Osteoblast (primary cell): ENCODE data around the gene OPN1LW. TPM values are rescaled to one million over a fixed set of nuclear protein-coding genes. Genes with fewer than 3 reads are reported as not detected.
"Not testable (repeated sequence)": the region's sequence is repeated elsewhere in the genome, so short reads cannot be mapped to it uniquely, and the experiment has no call there.

Experiments
- DNase-seq: peaks from one replicate; pipeline ENCODE4 v3.0.0; 2011; ENCODE audit warnings: low spot score, mixed read lengths; ENCODE audit not compliant: insufficient read length; ENCODE audit errors: missing footprints
- H2AFZ ChIP-seq: 2 replicates; pipeline ENCODE4 v1.6.0; 2011; ENCODE audit warnings: mild to moderate bottlenecking, low read length
- H3K27ac ChIP-seq: 2 replicates; pipeline ENCODE4 v1.5.1; 2011; ENCODE audit warnings: mild to moderate bottlenecking, low read depth, low read length, moderate library complexity
- H3K27me3 ChIP-seq: 2 replicates; pipeline ENCODE4 v1.6.0; 2012; ENCODE audit warnings: mild to moderate bottlenecking, control low read depth, inconsistent platforms, low read length, moderate library complexity; ENCODE audit not compliant: insufficient read depth
- H3K36me3 ChIP-seq: 2 replicates; pipeline ENCODE4 v1.5.1; 2011; ENCODE audit warnings: mild to moderate bottlenecking, low read length, control low read depth, moderate library complexity; ENCODE audit not compliant: insufficient read depth
- H3K4me1 ChIP-seq: 2 replicates; pipeline ENCODE4 v1.5.1; 2011; ENCODE audit warnings: mild to moderate bottlenecking, low read length, control low read depth, moderate library complexity; ENCODE audit not compliant: insufficient read depth
- H3K4me2 ChIP-seq: 2 replicates; pipeline ENCODE4 v1.6.0; 2011; ENCODE audit warnings: mild to moderate bottlenecking, low read length; ENCODE audit not compliant: insufficient read depth
- H3K4me3 ChIP-seq: fragments of 200-600 bp; sonication (generic); 3 replicates; pipeline ENCODE4 v1.5.1; 2012; ENCODE audit warnings: mild to moderate bottlenecking, low read length, inconsistent platforms; ENCODE audit not compliant: insufficient read depth
- H3K79me2 ChIP-seq: 2 replicates; pipeline ENCODE4 v1.6.0; 2012; ENCODE audit warnings: mild to moderate bottlenecking, low read length, control low read depth, inconsistent platforms; ENCODE audit not compliant: insufficient read depth
- H3K9me3 ChIP-seq: 2 replicates; pipeline ENCODE4 v1.5.1; 2011; ENCODE audit warnings: low read depth, low read length, control low read depth
- H4K20me1 ChIP-seq: 2 replicates; pipeline ENCODE4 v1.6.0; 2012; ENCODE audit warnings: mild to moderate bottlenecking, low read length, control low read depth; ENCODE audit not compliant: insufficient read depth
- total RNA-seq: library from RNA; depleted of rRNA; stranded (reverse); fragments of >200 nt; gene quantifications from 2 replicates; pipeline ENCODE4 v1.2.3, GENCODE V29; 2012
- TF ChIP-seq, protein P1 (sequence below): IDR thresholded peaks from 2 replicates; pipeline ENCODE4 v1.5.1; 2011; ENCODE audit warnings: mild to moderate bottlenecking, low read depth, low read length, moderate library complexity; ENCODE audit errors: extremely low read depth

The OPN1LW gene
- total RNA-seq, 1 donor, result not detected

- Histone ChIP-seq H3K4me1 (no peaks in the 10 kb centered on the region), H4K20me1 (no peaks in the 10 kb centered on the region), H3K79me2 (no peaks in the 10 kb centered on the region), H3K4me3 (no peak overlapping the region), H3K27me3 (peaks cover 19% of the 10 kb centered on the region), H2AFZ (no peak overlapping the region), H3K36me3 (no peaks in the 10 kb centered on the region), H3K27ac (no peak overlapping the region), H3K9me3 (no peaks in the 10 kb centered on the region), H3K4me2 (no peak overlapping the region)
- DNase-seq, result no peak
- TF ChIP-seq, protein P1, sequence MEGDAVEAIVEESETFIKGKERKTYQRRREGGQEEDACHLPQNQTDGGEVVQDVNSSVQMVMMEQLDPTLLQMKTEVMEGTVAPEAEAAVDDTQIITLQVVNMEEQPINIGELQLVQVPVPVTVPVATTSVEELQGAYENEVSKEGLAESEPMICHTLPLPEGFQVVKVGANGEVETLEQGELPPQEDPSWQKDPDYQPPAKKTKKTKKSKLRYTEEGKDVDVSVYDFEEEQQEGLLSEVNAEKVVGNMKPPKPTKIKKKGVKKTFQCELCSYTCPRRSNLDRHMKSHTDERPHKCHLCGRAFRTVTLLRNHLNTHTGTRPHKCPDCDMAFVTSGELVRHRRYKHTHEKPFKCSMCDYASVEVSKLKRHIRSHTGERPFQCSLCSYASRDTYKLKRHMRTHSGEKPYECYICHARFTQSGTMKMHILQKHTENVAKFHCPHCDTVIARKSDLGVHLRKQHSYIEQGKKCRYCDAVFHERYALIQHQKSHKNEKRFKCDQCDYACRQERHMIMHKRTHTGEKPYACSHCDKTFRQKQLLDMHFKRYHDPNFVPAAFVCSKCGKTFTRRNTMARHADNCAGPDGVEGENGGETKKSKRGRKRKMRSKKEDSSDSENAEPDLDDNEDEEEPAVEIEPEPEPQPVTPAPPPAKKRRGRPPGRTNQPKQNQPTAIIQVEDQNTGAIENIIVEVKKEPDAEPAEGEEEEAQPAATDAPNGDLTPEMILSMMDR, result no peak
Observed at GRCh38 chrX:154140206-154140605, 3.8 kb upstream of the OPN1LW start.

DNA sequence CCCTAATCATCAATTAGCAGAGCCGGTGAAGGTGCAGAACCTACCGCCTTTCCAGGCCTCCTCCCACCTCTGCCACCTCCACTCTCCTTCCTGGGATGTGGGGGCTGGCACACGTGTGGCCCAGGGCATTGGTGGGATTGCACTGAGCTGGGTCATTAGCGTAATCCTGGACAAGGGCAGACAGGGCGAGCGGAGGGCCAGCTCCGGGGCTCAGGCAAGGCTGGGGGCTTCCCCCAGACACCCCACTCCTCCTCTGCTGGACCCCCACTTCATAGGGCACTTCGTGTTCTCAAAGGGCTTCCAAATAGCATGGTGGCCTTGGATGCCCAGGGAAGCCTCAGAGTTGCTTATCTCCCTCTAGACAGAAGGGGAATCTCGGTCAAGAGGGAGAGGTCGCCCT, 3.3 kb upstream of the OPN1LW start:
- TF ChIP-seq, protein P1, result no peak
- H3K27me3 ChIP-seq, result peaks cover 16% of the 10 kb centered on the region

DNA sequence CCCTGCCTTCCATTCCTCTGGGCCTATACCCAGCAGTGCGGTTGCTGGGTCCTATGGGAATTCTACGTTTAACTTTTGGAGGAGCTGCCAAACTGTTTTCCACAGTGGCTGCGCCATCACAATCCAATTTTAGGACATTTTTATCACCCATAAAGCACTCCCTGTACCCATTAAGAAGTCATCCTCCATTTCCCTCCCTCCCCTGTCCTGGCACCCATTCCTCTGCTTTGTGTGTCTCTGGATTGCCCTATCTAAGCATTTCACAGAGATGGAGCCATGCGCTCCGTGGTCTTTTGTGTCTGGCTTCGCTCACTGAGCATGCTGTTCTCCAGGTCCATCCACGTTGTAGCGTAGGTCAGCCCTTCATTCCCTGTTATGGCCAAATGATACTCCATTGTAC, 1.7 kb upstream of the OPN1LW start:
- no peaks in the 10 kb centered on the region for H3K79me2 ChIP-seq
- H3K4me3 ChIP-seq, result no peak overlapping the region
- no peak overlapping the region for H3K27ac ChIP-seq
- no peaks in the 10 kb centered on the region for H4K20me1 ChIP-seq
- TF ChIP-seq, protein P1, result no peak
- no peaks in the 10 kb centered on the region for H3K9me3 ChIP-seq
- H3K4me2 ChIP-seq, result no peak overlapping the region
- H2AFZ ChIP-seq, result no peak overlapping the region
- peaks cover 11% of the 10 kb centered on the region for H3K27me3 ChIP-seq
- H3K36me3 ChIP-seq, result no peaks in the 10 kb centered on the region
- no peaks in the 10 kb centered on the region for H3K4me1 ChIP-seq
- DNase-seq, result peak; percentile 47

More for the DNA sequence above, 3.3 kb upstream of the OPN1LW start:
- DNase-seq, result peak; percentile 45
- Histone ChIP-seq H3K79me2 (no peaks in the 10 kb centered on the region), H2AFZ (no peak overlapping the region), H3K4me2 (no peak overlapping the region), H3K27ac (no peak overlapping the region), H4K20me1 (no peaks in the 10 kb centered on the region), H3K36me3 (no peaks in the 10 kb centered on the region), H3K4me1 (no peaks in the 10 kb centered on the region), H3K4me3 (no peak overlapping the region), H3K9me3 (no peaks in the 10 kb centered on the region)

DNA sequence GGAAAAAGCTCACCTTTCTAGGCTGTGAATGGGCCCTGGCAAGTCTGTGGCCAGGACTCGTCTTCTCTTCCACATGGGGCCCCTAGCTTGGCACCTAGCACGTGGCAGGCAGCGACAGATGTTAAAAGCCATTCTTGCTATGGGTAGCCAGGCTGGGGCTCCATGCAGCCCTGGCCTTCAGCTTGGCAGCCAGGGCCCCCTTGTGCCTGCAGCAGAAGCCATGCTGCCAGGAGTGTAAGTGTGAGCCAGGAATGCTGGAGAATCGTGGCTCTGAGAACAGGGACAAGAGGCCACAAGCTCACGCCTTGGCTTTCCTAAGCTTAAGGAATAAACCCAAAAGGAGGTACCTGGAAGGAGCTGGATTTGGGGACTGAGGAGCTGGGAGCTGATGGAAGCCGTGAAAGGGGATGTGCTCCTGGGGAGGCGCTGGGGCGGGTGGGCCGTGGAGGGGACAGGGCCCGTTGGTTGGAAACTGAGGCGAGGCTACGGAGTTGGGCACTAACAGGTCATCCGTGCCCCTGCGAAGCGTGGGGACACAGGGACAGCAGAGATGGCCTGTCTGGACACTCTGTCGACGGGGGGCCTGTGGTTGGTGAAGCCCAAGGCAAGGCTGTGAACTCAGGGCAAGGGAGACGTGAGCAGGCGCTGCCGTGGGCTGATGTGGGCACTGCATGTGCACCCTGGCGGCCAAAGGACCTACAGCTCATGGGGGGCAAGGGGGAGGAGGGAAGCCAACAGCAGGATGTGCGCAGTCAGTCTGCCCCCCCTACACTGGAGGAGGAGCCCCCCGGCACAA, 895 bp upstream of the OPN1LW start:
- Histone ChIP-seq H3K27ac (no peak overlapping the region), H3K79me2 (no peaks in the 10 kb centered on the region), H3K4me3 (no peak overlapping the region), H3K4me2 (no peak overlapping the region), H3K27me3 (peaks cover 11% of the 10 kb centered on the region), H3K36me3 (no peaks in the 10 kb centered on the region), H3K9me3 (no peaks in the 10 kb centered on the region), H4K20me1 (no peaks in the 10 kb centered on the region), H2AFZ (no peak overlapping the region), H3K4me1 (no peaks in the 10 kb centered on the region)
- DNase-seq, result peak; percentile 68
- TF ChIP-seq, protein P1, result no peak

GRCh38 chrX:154151030-154151429, 7.0 kb downstream of the OPN1LW start:
- not testable (repeated sequence) for H3K27me3 ChIP-seq

GRCh38 chrX:154156221-154156620, 12.2 kb downstream of the OPN1LW start:
- H2AFZ ChIP-seq, DNase-seq, H3K4me2 ChIP-seq, H3K36me3 ChIP-seq, H3K79me2 ChIP-seq, H3K27ac ChIP-seq, H4K20me1 ChIP-seq, H3K4me1 ChIP-seq, H3K9me3 ChIP-seq, H3K27me3 ChIP-seq, H3K4me3 ChIP-seq: not testable (repeated sequence)

More at GRCh38 chrX:154151030-154151429, 7.0 kb downstream of the OPN1LW start:
- H3K79me2 ChIP-seq, H2AFZ ChIP-seq, H3K4me1 ChIP-seq, DNase-seq, H4K20me1 ChIP-seq, H3K27ac ChIP-seq, H3K9me3 ChIP-seq, H3K4me3 ChIP-seq, H3K4me2 ChIP-seq, H3K36me3 ChIP-seq: not testable (repeated sequence)
